CD8-positive, alpha-beta memory T cell (primary cell): ENCODE results near the gene CATSPERZ. TPM values are rescaled to one million over a fixed set of nuclear protein-coding genes. Genes with fewer than 3 reads are reported as not detected.

Source experiments
- CTCF ChIA-PET: fragments of 350-600 bp; sonication (Branson Sonifier 250); formaldehyde crosslinking; loops from one replicate; lab custom pipeline; 2021; ENCODE audit warnings: antibody characterized with exemption; lab: Charles Lee
- POLR2A ChIA-PET: fragments of 350-600 bp; sonication (Branson Sonifier 250); formaldehyde crosslinking; loops from one replicate; lab custom pipeline; 2021; ENCODE audit warnings: antibody characterized with exemption; lab: Charles Lee
- DNase-seq, 5 donors: peaks; one replicate each; pipeline versions ENCODE4 v3.0.0 to v3.0.0-alpha.2; 2020 to 2022; ENCODE audit warnings: mixed read lengths in 1 of 5
- H3K27ac ChIP-seq: one replicate; pipeline ENCODE4 v1.7.0; 2013; ENCODE audit warnings: low read depth, mild to moderate bottlenecking, low read length, moderate library complexity
- H3K27me3 ChIP-seq: 2 replicates; pipeline ENCODE4 v1.7.0; 2013; ENCODE audit warnings: low read length, mild to moderate bottlenecking; ENCODE audit not compliant: insufficient read depth, poor library complexity, severe bottlenecking
- H3K36me3 ChIP-seq: 2 replicates; pipeline ENCODE4 v1.7.0; 2013; ENCODE audit warnings: mild to moderate bottlenecking, low read length, moderate library complexity; ENCODE audit not compliant: insufficient read depth
- H3K4me1 ChIP-seq: 2 replicates; pipeline ENCODE4 v1.7.0; 2013; ENCODE audit warnings: mild to moderate bottlenecking, low read length, moderate library complexity; ENCODE audit not compliant: insufficient read depth
- H3K4me3 ChIP-seq: 2 replicates; pipeline ENCODE4 v1.7.0; 2013; ENCODE audit warnings: mild to moderate bottlenecking, low read length
- H3K9me3 ChIP-seq: 2 replicates; pipeline ENCODE4 v1.7.0; 2013; ENCODE audit warnings: mild to moderate bottlenecking, low read length
- H3K27ac Mint-ChIP-seq, 8 donors: one replicate each; pipeline ENCODE4 v1.8.0; 2020 to 2021; ENCODE audit warnings: mixed read lengths in 8 of 8, mild to moderate bottlenecking in 6 of 8, inconsistent platforms in 3 of 8, moderate library complexity in 3 of 8
- H3K27me3 Mint-ChIP-seq, 2 donors: one replicate each; pipeline ENCODE4 v1.8.0; 2020 to 2021; ENCODE audit warnings: mixed read lengths in 2 of 2, mild to moderate bottlenecking in 1 of 2, moderate library complexity in 1 of 2
- H3K36me3 Mint-ChIP-seq, 3 donors: one replicate each; pipeline ENCODE4 v1.8.0; 2020 to 2021; ENCODE audit warnings: mixed read lengths in 3 of 3, inconsistent platforms in 1 of 3, mild to moderate bottlenecking in 1 of 3
- H3K4me1 Mint-ChIP-seq, 3 donors: one replicate each; pipeline ENCODE4 v1.8.0; 2020 to 2021; ENCODE audit warnings: mixed read lengths in 3 of 3, inconsistent platforms in 1 of 3, mild to moderate bottlenecking in 1 of 3
- H3K4me3 Mint-ChIP-seq, 7 donors: one replicate each; pipeline ENCODE4 v1.8.0; 2020 to 2021; ENCODE audit warnings: mixed read lengths in 7 of 7, mild to moderate bottlenecking in 6 of 7, moderate library complexity in 4 of 7, inconsistent platforms in 2 of 7
- H3K9me3 Mint-ChIP-seq, 5 donors: one replicate each; pipeline ENCODE4 v1.8.0; 2020 to 2022; ENCODE audit warnings: mixed read lengths in 5 of 5, mild to moderate bottlenecking in 3 of 5, moderate library complexity in 2 of 5, inconsistent platforms in 1 of 5
- polyA plus RNA-seq: library from polyadenylated mRNA; unstranded; fragments of 300-500 nt; fragmentation: Illumina TruSeq; gene quantifications from one replicate; pipeline ENCODE4 v1.2.3, GENCODE V29; 2021
- total RNA-seq, 2 experiments: library from RNA; stranded (reverse); gene quantifications; one replicate each; pipeline ENCODE4 v1.2.3, GENCODE V29; 2021

CATSPERZ gene
- total and polyA plus RNA-seq, 3 experiments from 2014 or later, result not detected

DNA sequence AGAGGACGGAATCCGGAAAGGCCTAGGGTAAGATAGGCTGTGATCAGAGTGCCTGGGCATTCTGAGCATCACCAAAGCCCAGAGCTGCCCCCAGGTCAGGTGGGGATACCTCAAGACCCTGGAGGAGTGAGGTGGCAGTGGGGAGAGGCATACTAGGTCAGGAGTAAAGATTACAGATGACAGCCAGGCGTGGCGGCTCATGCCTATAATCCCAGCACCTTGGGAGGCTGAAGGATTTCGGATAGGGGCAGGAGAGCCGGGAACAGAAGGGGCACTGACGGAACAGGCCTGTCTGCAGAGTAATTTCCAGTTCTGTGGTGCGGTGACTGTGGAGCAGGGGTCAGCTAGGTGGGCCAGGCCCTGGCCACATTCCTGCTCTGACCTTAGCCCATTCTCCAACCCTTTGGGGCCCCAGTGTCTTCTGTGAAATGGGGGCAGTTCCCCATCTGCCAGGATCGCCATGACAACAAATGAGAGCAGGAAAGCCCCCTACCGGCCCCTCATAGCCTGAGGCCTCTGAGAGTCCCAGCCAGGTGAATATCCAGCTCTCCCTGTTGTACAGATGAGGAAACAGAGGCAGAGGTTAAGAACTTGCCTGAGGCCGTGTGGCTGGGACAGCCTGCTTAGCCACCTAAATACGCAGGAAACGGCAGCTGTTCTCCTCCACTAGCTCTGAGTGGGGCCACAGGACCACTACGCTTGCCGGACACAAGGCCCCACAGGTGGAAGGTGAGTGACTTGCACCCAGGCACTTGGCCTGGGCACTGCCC is 24.9 kb upstream of the CATSPERZ start:
- peaks cover 0 to 3% of the 10 kb centered on the region in 2 donors for H3K27me3 Mint-ChIP-seq
- Histone ChIP-seq H3K27me3 (no peaks in the 10 kb centered on the region), H3K4me3 (no peak overlapping the region), H3K9me3 (no peaks in the 10 kb centered on the region), H3K27ac (no peak overlapping the region), H3K4me1 (peaks cover 11% of the 10 kb centered on the region), H3K36me3 (no peaks in the 10 kb centered on the region)
- no peak for DNase-seq
- peak overlapping the region in 2 of 8 donors; percentile 33 to 36 for H3K27ac Mint-ChIP-seq
- no peak overlapping the region for H3K4me3 Mint-ChIP-seq
- ChIA-PET CTCF (interaction anchor here (2.0 to 2.8 kb wide), 2 partner anchors 9 to 71 kb away, joined by 5 to 8 read pairs; partner anchors contain the start of gene BAD), POLR2A (no interaction called here)
- no peaks in the 10 kb centered on the region for H3K9me3 Mint-ChIP-seq
- H3K36me3 Mint-ChIP-seq, result peaks cover 0 to 22% (median 5%) of the 10 kb centered on the region in 3 donors
- peaks cover 8 to 10% (median 9%) of the 10 kb centered on the region in 3 donors for H3K4me1 Mint-ChIP-seq

GRCh38 chr11:64275841-64276240 is 24.3 kb upstream of the CATSPERZ start:
- no peaks in the 10 kb centered on the region for H3K27me3 ChIP-seq
- no peak overlapping the region for H3K27ac ChIP-seq
- ChIA-PET CTCF (interaction anchor here (2.8 kb wide), 1 partner anchor 8 kb away, joined by 8 read pairs; the partner anchor contains the start of gene BAD), POLR2A (no interaction called here)
- no peaks in the 10 kb centered on the region for H3K36me3 ChIP-seq
- no peaks in the 10 kb centered on the region for H3K9me3 Mint-ChIP-seq
- no peak for DNase-seq
- H3K4me1 Mint-ChIP-seq, result peaks cover 5 to 8% (median 8%) of the 10 kb centered on the region in 3 donors
- H3K4me3 ChIP-seq, result no peak overlapping the region
- H3K4me1 ChIP-seq, result peaks cover 11% of the 10 kb centered on the region
- H3K27me3 Mint-ChIP-seq, result no peaks in the 10 kb centered on the region
- H3K27ac Mint-ChIP-seq, result peak overlapping the region in 3 of 8 donors; percentile 17 to 36 (median 33)
- no peak overlapping the region for H3K4me3 Mint-ChIP-seq
- no peaks in the 10 kb centered on the region for H3K9me3 ChIP-seq
- H3K36me3 Mint-ChIP-seq, result peaks cover 0 to 18% (median 5%) of the 10 kb centered on the region in 3 donors

- H3K27ac Mint-ChIP-seq, result no peak overlapping the region
These were observed 23.3 kb upstream of the CATSPERZ start for GRCh38 chr11:64276653-64277431.

GRCh38 chr11:64278576-64279190 is 21.5 kb upstream of the CATSPERZ start:
- Histone ChIP-seq H3K9me3 (no peaks in the 10 kb centered on the region), H3K36me3 (no peaks in the 10 kb centered on the region), H3K4me3 (no peak overlapping the region), H3K4me1 (peaks cover 8% of the 10 kb centered on the region), H3K27me3 (no peaks in the 10 kb centered on the region), H3K27ac (no peak overlapping the region)
- H3K27me3 Mint-ChIP-seq, result no peaks in the 10 kb centered on the region
- H3K9me3 Mint-ChIP-seq, result no peaks in the 10 kb centered on the region
- H3K36me3 Mint-ChIP-seq, result peaks cover 0 to 29% (median 5%) of the 10 kb centered on the region in 3 donors
- DNase-seq, result no peak
- no peak overlapping the region for H3K4me3 Mint-ChIP-seq
- H3K4me1 Mint-ChIP-seq, result peaks cover 10 to 12% (median 10%) of the 10 kb centered on the region in 3 donors
- POLR2A ChIA-PET, result no interaction called here
- CTCF ChIA-PET, result no interaction called here
- peak overlapping the region in 1 of 8 donors; percentile 90 for H3K27ac Mint-ChIP-seq

More at GRCh38 chr11:64276653-64277431, 23.3 kb upstream of the CATSPERZ start:
- Mint-ChIP-seq H3K4me1 (peaks cover 2 to 11% (median 8%) of the 10 kb centered on the region in 3 donors), H3K4me3 (no peak overlapping the region), H3K9me3 (no peaks in the 10 kb centered on the region), H3K36me3 (peaks cover 0 to 23% (median 5%) of the 10 kb centered on the region in 3 donors), H3K27me3 (no peaks in the 10 kb centered on the region)
- Histone ChIP-seq H3K36me3 (no peaks in the 10 kb centered on the region), H3K9me3 (no peaks in the 10 kb centered on the region), H3K27me3 (no peaks in the 10 kb centered on the region), H3K4me1 (peaks cover 6% of the 10 kb centered on the region), H3K27ac (no peak overlapping the region), H3K4me3 (no peak overlapping the region)
- ChIA-PET CTCF (interaction anchor here (2.8 kb wide), 1 partner anchor 7 kb away, joined by 8 read pairs; the partner anchor contains the start of gene BAD), POLR2A (interaction anchor here (0.6 kb wide), 1 partner anchor 41 kb away, joined by 3 read pairs; the partner anchor contains the start of gene PRDX5)
- DNase-seq, result no peak

DNA sequence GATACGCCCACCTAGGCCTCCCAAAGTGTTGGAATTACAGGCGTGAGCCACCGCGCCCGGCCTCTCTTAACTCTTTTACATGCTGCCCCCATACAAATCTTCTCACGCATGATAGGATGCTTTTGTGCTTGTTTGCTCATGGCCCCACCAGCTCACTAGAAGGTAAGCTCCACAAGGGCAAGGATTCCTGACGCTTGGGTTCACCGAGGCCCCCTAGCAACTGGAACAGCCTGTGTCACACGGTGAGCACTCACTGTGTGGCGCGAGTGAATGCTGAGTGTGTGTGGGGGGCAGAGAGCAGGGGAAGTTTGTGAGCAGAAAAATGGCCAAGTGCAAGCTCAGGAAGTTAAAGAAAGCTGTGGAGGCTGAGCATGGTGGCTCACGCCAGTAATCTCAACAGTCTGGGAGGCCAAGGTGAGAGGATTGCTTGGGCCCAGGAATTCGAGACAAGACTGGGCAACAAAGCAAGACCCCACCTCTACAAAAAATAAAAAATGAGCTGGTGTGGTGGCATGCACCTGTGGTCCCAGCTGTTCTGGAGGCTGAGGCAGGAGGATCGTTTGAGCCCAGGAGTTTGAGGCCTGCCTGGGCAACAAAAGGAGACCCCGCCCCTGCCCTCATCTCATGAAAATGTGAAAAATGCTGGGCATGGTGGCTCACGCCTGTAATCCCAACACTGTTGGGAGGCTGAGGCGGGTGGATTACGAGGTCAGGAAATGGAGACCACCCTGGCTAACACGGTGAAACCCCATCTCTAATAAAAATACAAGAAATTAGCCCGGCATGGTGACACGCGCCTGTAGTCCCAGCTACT is 18.0 kb upstream of the CATSPERZ start:
- no peaks in the 10 kb centered on the region for H3K9me3 Mint-ChIP-seq
- no peaks in the 10 kb centered on the region for H3K27me3 Mint-ChIP-seq
- no peaks in the 10 kb centered on the region for H3K9me3 ChIP-seq
- no peak overlapping the region for H3K27ac ChIP-seq
- POLR2A ChIA-PET, result interaction anchor here (0.6 to 4.3 kb wide), 3 partner anchors 12 to 72 kb away, joined by 4 to 68 read pairs (median 6); no protein-coding TSS in a partner anchor
- CTCF ChIA-PET, result interaction anchor here (1.1 to 7.8 kb wide), 5 partner anchors 11 to 78 kb away, joined by 3 to 73 read pairs (median 6); partner anchors contain the start of genes CATSPERZ, NUDT22 and TRPT1
- peaks cover 22% of the 10 kb centered on the region for H3K4me1 ChIP-seq
- no peaks in the 10 kb centered on the region for H3K36me3 ChIP-seq
- no peak overlapping the region for H3K4me3 ChIP-seq
- peaks cover 0 to 27% (median 5%) of the 10 kb centered on the region in 3 donors for H3K36me3 Mint-ChIP-seq
- H3K27ac Mint-ChIP-seq, result peak overlapping the region in 3 of 8 donors; percentile 12 to 48 (median 38)
- no peaks in the 10 kb centered on the region for H3K27me3 ChIP-seq
- peaks cover 18 to 28% (median 25%) of the 10 kb centered on the region in 3 donors for H3K4me1 Mint-ChIP-seq
- DNase-seq, result no peak
- peak overlapping the region in 3 of 7 donors; percentile 13 to 32 (median 17) for H3K4me3 Mint-ChIP-seq

DNA sequence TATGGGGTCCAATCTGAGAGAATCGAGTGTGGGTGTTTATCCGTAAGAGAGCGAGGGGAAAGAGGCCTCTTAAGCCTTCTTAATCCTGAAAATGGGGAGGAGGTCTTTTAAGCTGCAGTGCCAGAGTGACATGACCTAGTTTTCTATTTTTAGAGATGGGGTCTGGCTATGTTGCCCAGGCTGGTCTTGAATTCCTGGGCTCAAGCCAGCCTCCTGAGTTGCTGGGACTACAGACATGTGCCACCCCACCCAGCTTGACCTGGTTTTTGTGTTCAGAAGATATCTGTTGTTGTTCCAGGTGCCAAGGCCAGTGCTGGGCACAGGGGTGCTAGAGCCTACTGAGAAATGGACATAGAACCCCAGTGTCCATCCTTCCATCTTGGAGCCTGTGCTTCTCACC is 17.1 kb upstream of the CATSPERZ start:
- no peaks in the 10 kb centered on the region for H3K9me3 Mint-ChIP-seq
- peak overlapping the region; percentile 69 to 100 (median 92) for H3K27ac Mint-ChIP-seq
- H3K36me3 Mint-ChIP-seq, result peaks cover 0 to 25% (median 5%) of the 10 kb centered on the region in 3 donors
- H3K36me3 ChIP-seq, result no peaks in the 10 kb centered on the region
- ChIA-PET CTCF (interaction anchor here (1.7 to 7.8 kb wide), 5 partner anchors 8 to 79 kb away, joined by 6 to 73 read pairs (median 8); partner anchors contain the start of gene CATSPERZ), POLR2A (interaction anchor here (4.3 kb wide), 1 partner anchor 13 kb away, joined by 68 read pairs; no protein-coding TSS in a partner anchor)
- peaks cover 18 to 28% (median 25%) of the 10 kb centered on the region in 3 donors for H3K4me1 Mint-ChIP-seq
- no peak for DNase-seq
- H3K4me3 Mint-ChIP-seq, result peak overlapping the region in 4 of 7 donors; percentile 20 to 98 (median 70)
- no peaks in the 10 kb centered on the region for H3K27me3 ChIP-seq
- H3K27ac ChIP-seq, result no peak overlapping the region
- no peak overlapping the region for H3K4me3 ChIP-seq
- H3K4me1 ChIP-seq, result peaks cover 22% of the 10 kb centered on the region
- no peaks in the 10 kb centered on the region for H3K9me3 ChIP-seq
- H3K27me3 Mint-ChIP-seq, result no peaks in the 10 kb centered on the region
